NCI-H748 (cell line): ENCODE data around the gene RPTOR.
"Not testable (repeated sequence)": the region's sequence is repeated elsewhere in the genome, so short reads cannot be mapped to it uniquely, and the experiment has no call there.

Experiments used
- DNase-seq: peaks from one replicate; lab custom pipeline; 2025; ENCODE audit not compliant: unreplicated experiment; lab: John Stamatoyannopoulos, UW

The RPTOR gene

GRCh38 chr17:80737106-80738019 lies 192.7 kb downstream of the RPTOR start:
- DNase-seq: no peak

- no peak for DNase-seq
These were observed 193.6 kb downstream of the RPTOR start for GRCh38 chr17:80738020-80738808.

DNA sequence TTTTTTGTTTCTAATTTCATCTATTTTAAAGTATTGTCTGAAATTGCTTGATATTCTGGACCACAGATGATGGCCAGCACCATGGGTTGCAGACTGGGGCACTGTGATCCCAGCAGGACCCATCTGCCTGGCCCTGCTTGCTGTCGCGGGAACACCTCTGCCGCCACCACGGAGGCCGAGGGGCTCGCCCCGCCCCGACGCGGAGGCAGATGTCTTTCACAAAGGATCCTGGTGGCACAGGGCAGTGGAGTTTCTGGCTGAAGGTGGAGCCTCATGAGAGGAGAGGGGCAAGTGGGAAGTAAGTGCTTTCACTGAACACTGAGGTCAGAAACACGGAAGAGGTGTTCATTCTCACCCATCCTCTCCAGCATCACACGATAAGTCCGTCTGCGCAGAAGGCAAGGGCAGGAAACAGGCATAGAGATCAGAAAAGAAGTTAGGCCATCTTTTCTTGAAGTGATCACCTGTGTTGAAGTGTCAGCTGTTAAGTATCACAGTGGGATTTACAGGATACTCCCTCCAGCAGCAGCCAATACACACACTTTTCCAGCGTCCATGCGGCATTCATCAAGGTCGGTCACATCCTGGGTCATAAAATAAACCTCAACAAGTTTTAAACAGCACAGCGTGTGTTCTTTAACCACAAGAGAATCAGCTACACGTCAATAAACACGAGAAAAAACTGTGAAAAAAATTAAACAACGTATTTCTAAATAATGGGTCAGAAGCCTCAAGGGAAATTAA lies 194.5 kb downstream of the RPTOR start:
- no peak for DNase-seq

DNA sequence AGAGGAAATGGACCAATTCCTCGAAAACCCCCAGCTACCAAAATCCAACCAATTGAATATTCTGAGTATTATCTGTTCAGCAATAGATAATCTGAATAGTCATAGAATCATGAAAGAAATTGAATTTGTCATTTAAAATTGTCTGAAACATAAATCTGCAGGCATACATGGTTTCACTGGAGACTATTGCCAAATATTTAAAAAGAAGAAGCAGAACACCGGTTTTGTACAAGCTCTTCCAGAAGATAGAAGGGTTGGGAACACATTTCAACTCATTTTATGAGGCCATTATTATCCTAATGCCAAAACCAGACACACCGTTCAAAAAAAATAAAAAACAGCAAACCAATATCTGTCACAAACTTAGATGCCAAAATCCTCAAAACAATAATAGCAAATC lies 195.5 kb downstream of the RPTOR start:
- no peak for DNase-seq

DNA sequence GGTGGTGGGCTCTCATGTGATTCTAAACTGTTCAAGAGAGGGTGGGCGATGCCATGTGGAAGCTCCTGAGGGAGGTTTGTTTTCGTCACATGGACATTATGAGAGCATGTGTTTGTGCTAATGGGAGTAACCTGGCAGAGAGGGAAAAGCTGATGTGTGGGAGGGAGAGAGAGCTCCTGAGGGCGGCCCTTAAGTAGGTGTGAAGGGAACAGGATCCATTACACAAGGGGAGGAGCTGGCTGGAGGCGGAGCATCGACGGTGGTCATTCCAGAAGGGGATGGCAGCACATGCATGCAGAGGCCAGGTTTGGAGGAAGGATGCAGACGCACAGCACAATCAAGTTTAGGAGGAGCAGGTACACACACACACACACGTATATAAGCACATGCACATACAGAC lies 197.5 kb downstream of the RPTOR start:
- no peak for DNase-seq

- DNase-seq: peak; percentile 16
These were observed 198.0 kb downstream of the RPTOR start for GRCh38 chr17:80742581-80743180.

DNA sequence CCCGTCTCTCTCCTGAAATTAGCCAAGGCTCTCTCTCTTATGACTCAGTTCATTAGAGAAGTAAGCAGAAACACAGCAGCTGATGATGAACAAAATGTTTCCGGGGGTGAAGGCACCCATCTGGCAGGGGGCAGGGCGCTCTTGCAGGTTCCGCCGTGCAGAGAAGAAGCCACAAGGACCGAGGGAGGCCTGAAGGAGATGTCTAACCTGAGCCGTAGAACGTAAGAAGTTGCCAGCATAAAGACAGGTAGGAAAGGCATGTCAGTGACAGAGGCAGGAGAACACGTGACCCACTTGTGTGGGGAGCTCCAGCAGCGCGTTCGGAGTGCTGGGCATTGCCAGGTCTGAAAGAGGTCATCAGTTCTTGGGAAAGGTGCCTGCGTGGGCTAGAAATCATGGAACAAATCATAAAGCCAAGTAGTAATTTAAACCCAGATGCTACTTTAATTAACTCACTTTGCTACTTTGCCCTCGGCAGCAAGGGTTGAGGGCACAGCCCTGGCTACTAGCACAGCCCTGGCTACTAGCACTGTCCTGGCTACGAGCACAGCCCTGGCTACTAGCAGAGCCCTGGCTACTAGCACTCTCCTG lies 198.6 kb downstream of the RPTOR start:
- no peak for DNase-seq

GRCh38 chr17:80743973-80744372 lies 199.3 kb downstream of the RPTOR start:
- not testable (repeated sequence) for DNase-seq

DNA sequence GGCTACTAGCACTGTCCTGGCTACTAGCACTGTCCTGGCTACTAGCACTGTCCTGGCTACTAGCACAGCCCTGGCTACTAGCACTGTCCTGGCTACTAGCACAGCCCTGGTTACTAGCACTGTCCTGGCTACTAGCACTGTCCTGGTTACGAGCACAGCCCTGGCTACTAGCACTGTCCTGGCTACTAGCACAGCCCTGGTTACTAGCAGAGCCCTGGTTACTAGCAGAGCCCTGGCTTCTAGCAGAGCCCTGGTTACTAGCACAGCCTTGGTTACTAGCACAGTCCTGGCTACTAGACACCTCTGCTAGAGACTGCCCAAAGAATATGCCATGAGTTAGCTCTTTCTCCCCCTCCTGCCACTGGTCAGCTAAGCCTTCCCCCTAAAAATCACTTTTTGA lies 200.1 kb downstream of the RPTOR start:
- not testable (repeated sequence) for DNase-seq

GRCh38 chr17:80745183-80745582 lies 200.5 kb downstream of the RPTOR start:
- no peak for DNase-seq

DNA sequence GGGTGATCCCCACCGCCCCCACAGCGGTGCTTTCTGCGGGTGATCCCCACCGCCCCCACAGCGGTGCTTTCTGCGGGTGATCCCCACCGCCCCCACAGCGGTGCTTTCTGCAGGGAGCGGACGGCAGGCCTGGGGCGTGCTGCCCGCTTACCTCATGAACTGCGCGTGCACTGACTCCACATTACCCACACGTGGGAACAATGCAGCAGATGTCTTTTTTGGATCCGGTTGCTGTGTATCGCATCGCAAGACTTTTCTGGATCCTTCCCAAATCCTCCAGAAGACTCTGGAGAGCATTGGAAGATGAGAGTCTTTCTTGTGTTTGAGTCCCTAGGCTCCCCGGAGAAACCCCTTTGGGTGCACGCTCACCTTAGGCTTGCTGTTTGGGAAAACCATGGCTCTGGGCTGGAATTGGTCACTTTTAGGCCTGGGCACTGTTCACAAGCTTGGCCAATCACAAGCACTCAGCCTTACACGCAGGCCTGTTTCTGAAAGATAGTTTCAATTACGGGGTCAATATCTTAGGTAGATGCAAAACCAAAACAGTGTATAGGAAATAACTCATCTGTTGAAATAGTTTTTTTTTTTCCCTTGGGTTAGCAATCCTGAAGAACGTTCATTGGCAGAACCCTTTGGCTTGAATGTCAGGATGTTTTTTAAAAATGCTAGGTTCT lies 201.8 kb downstream of the RPTOR start:
- DNase-seq: no peak

- no peak for DNase-seq
These were observed 202.8 kb downstream of the RPTOR start for GRCh38 chr17:80747469-80747868.

DNA sequence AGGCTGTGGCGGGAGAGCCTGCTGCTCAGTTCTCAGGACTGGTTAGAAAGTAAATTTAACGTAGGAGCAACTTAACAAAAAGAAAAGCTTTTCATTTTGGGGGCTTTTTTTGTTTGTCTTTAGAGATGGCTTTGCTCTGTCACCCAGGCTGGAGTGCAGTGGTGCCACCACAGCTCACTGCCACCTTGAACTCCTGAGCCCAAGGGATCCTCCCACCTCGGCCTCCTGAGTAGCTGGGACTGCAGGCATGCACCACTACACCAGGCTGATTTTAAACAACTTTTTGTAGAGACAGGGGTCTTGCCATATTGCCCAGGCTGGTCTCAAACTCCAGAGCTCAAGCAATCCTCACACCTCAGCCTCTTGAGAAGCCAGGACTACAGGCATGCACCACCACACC lies 205.0 kb downstream of the RPTOR start:
- no peak for DNase-seq

- DNase-seq: no peak
These were observed 205.6 kb downstream of the RPTOR start for GRCh38 chr17:80750263-80750662.

DNA sequence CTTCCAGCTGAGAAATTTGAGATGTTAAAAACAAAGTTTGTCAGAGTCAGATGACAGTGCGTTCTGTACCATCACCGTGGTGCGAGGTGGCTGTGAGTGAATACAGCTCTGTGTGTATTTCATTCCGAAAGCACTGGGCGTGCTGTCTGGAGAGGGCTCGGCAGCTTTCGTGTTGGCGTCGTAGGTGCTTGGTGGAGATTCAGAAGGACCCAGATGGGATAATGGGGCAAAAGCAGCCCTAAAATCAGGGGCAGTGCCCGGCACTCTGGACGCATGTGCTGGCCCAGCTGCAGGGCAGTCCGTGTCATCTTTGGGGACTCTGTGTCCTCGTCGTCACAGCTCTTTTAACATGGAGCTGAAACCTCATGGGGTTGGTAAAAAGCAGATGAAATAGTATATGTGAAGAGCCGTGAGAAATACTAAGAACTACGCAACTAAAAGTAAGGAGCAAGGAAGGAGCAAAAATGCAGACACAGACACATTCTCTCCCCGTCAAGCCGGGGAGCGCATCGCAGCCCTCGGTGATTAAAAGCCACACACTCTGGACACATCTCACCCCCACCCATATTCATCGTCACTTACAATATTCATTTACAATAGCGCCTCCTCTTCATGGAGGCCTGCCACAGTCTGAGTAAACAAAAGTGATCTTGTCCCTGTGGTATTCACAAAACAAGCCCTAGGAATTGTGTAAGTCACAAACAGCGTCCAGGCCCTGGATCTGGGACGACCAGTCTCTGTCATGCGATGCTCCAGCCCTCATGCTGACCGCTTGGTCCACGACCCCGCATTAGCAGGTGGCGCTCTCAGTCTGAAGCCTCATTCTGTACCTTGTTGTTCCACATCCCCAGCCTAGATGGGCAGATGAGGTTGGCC lies 206.7 kb downstream of the RPTOR start:
- DNase-seq: peak; percentile 18

GRCh38 chr17:80751946-80752581 lies 207.4 kb downstream of the RPTOR start:
- DNase-seq: no peak

DNA sequence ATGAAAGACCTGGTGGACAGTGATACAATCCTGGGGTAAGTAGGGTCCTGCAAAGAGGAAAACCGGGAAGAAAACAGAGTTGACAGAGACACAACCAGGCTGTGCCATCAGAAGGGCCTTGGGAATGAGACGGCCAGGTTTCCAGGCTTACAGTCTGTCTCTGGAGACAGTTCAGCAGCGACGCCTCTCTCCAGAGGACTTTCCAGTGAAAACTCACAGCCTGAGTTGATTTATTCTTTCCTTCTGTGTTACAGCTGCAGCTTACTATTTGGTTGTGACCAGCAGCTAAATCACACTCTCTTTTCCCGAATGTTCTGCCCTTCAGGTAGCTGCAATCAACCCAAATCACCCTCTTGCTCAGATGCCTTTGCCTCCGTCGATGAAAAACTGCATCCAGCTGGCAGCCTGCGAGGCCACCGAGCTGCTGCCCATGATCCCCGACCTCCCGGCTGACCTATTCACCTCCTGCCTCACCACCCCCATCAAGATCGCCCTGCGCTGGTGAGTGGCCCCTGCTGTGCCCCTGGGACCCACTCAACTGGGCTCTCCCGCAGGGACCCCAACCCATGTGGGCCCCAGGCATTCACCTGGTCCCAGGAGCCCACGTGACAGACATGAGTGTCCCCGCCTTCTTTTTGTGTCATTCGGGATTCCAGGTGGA lies 209.2 kb downstream of the RPTOR start:
- no peak for DNase-seq

DNA sequence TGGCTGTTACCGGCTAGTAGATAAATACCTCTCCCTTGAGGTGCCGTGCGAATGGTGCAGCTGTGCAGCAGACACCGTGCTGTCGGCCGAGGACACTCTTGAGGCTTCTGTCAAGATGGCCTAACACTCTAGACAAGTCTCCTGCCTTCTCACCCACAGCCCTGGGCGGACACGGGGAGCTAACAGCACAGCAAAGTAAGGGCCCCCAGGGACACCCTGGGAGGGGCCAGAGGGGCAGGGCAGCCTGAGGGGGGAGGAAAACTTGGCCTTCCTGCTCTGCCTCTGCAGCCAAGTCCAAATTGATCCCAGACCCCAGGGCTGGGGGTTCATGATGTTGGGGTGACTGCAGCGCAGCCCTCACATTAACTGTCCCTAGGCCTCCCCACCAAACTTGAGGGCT lies 210.2 kb downstream of the RPTOR start:
- DNase-seq: no peak
